Activated naive CD8-positive, alpha-beta T cell (primary cell): Measurements from ENCODE around the gene BUD23.
A peak's percentile ranks its signal among the peaks of the same experiment; 100 is the strongest.
"Not testable (repeated sequence)": the region's sequence is repeated elsewhere in the genome, so short reads cannot be mapped to it uniquely, and the experiment has no call there.

Experiments
- H3K27ac Mint-ChIP-seq: one replicate; pipeline ENCODE4 v1.8.0; 2021; ENCODE audit warnings: mixed read lengths
- H3K27me3 Mint-ChIP-seq: one replicate; pipeline ENCODE4 v1.8.0; 2021; ENCODE audit warnings: mixed read lengths
- H3K36me3 Mint-ChIP-seq: one replicate; pipeline ENCODE4 v1.8.0; 2021; ENCODE audit warnings: mixed read lengths
- H3K4me1 Mint-ChIP-seq: one replicate; pipeline ENCODE4 v1.8.0; 2021; ENCODE audit warnings: low read depth, mixed read lengths
- H3K4me3 Mint-ChIP-seq: one replicate; pipeline ENCODE4 v1.8.0; 2021; ENCODE audit warnings: mild to moderate bottlenecking, mixed read lengths
- H3K9me3 Mint-ChIP-seq: one replicate; pipeline ENCODE4 v1.8.0; 2021; ENCODE audit warnings: low read depth, mixed read lengths

The BUD23 gene

GRCh38 chr7:73702665-73703064 lies 19.3 kb downstream of the BUD23 start:
- no peaks in the 10 kb centered on the region for H3K27me3 Mint-ChIP-seq
- peaks cover 5% of the 10 kb centered on the region for H3K36me3 Mint-ChIP-seq
- no peaks in the 10 kb centered on the region for H3K9me3 Mint-ChIP-seq

GRCh38 chr7:73703225-73703624 lies 19.8 kb downstream of the BUD23 start:
- Mint-ChIP-seq H3K9me3 (no peaks in the 10 kb centered on the region), H3K36me3 (peaks cover 5% of the 10 kb centered on the region), H3K4me3 (no peak overlapping the region), H3K27ac (no peak overlapping the region), H3K27me3 (no peaks in the 10 kb centered on the region), H3K4me1 (peaks cover 11% of the 10 kb centered on the region)

More at GRCh38 chr7:73702665-73703064, 19.3 kb downstream of the BUD23 start:
- H3K4me3 Mint-ChIP-seq: peak overlapping the region; percentile 17
- H3K4me1 Mint-ChIP-seq: peaks cover 11% of the 10 kb centered on the region
- H3K27ac Mint-ChIP-seq: no peak overlapping the region

GRCh38 chr7:73703757-73704639 lies 20.6 kb downstream of the BUD23 start:
- peaks cover 11% of the 10 kb centered on the region for H3K4me1 Mint-ChIP-seq
- no peaks in the 10 kb centered on the region for H3K9me3 Mint-ChIP-seq
- H3K36me3 Mint-ChIP-seq: peaks cover 5% of the 10 kb centered on the region
- H3K27me3 Mint-ChIP-seq: no peaks in the 10 kb centered on the region
- H3K27ac Mint-ChIP-seq: no peak overlapping the region
- no peak overlapping the region for H3K4me3 Mint-ChIP-seq

- Mint-ChIP-seq H3K9me3 (no peaks in the 10 kb centered on the region), H3K27ac (no peak overlapping the region), H3K27me3 (no peaks in the 10 kb centered on the region), H3K36me3 (peaks cover 5% of the 10 kb centered on the region), H3K4me3 (no peak overlapping the region), H3K4me1 (peaks cover 11% of the 10 kb centered on the region)
These were observed 21.5 kb downstream of the BUD23 start for GRCh38 chr7:73704640-73705550.

- H3K4me1 Mint-ChIP-seq: peaks cover 11% of the 10 kb centered on the region
- no peak overlapping the region for H3K27ac Mint-ChIP-seq
- no peaks in the 10 kb centered on the region for H3K9me3 Mint-ChIP-seq
- H3K27me3 Mint-ChIP-seq: no peaks in the 10 kb centered on the region
- H3K4me3 Mint-ChIP-seq: no peak overlapping the region
- H3K36me3 Mint-ChIP-seq: peaks cover 5% of the 10 kb centered on the region
These were observed 22.1 kb downstream of the BUD23 start for GRCh38 chr7:73705551-73705920.

GRCh38 chr7:73706126-73707044 lies 23.0 kb downstream of the BUD23 start:
- Mint-ChIP-seq H3K36me3 (peaks cover 5% of the 10 kb centered on the region), H3K4me3 (no peak overlapping the region)

GRCh38 chr7:73707045-73707631 lies 23.7 kb downstream of the BUD23 start:
- H3K36me3 Mint-ChIP-seq: peaks cover 2% of the 10 kb centered on the region
- H3K9me3 Mint-ChIP-seq: no peaks in the 10 kb centered on the region
- no peak overlapping the region for H3K4me3 Mint-ChIP-seq
- no peak overlapping the region for H3K27ac Mint-ChIP-seq
- no peaks in the 10 kb centered on the region for H3K27me3 Mint-ChIP-seq
- peaks cover 11% of the 10 kb centered on the region for H3K4me1 Mint-ChIP-seq

More at GRCh38 chr7:73706126-73707044, 23.0 kb downstream of the BUD23 start:
- H3K9me3 Mint-ChIP-seq: no peaks in the 10 kb centered on the region
- H3K27ac Mint-ChIP-seq: no peak overlapping the region
- no peaks in the 10 kb centered on the region for H3K27me3 Mint-ChIP-seq
- peaks cover 11% of the 10 kb centered on the region for H3K4me1 Mint-ChIP-seq

- H3K27me3 Mint-ChIP-seq: no peaks in the 10 kb centered on the region
- H3K36me3 Mint-ChIP-seq: no peaks in the 10 kb centered on the region
- peaks cover 10% of the 10 kb centered on the region for H3K4me1 Mint-ChIP-seq
- H3K27ac Mint-ChIP-seq: no peak overlapping the region
- H3K9me3 Mint-ChIP-seq: no peaks in the 10 kb centered on the region
- H3K4me3 Mint-ChIP-seq: no peak overlapping the region
These were observed 25.7 kb downstream of the BUD23 start for GRCh38 chr7:73708961-73709549.

- Mint-ChIP-seq H3K27ac (no peak overlapping the region), H3K4me1 (peaks cover 22% of the 10 kb centered on the region)
These were observed 29.4 kb downstream of the BUD23 start for GRCh38 chr7:73712773-73713172.

GRCh38 chr7:73713319-73713718 lies 29.9 kb downstream of the BUD23 start:
- H3K4me1 Mint-ChIP-seq: peaks cover 27% of the 10 kb centered on the region
- not testable (repeated sequence) for H3K9me3 Mint-ChIP-seq, H3K27me3 Mint-ChIP-seq, H3K36me3 Mint-ChIP-seq, H3K4me3 Mint-ChIP-seq, H3K27ac Mint-ChIP-seq

More at GRCh38 chr7:73712773-73713172, 29.4 kb downstream of the BUD23 start:
- no peaks in the 10 kb centered on the region for H3K9me3 Mint-ChIP-seq
- peaks cover 2% of the 10 kb centered on the region for H3K36me3 Mint-ChIP-seq
- H3K4me3 Mint-ChIP-seq: no peak overlapping the region
- no peaks in the 10 kb centered on the region for H3K27me3 Mint-ChIP-seq

GRCh38 chr7:73715648-73716317 lies 32.4 kb downstream of the BUD23 start:
- Mint-ChIP-seq H3K27me3 (no peaks in the 10 kb centered on the region), H3K9me3 (no peaks in the 10 kb centered on the region), H3K4me1 (peaks cover 32% of the 10 kb centered on the region), H3K36me3 (peaks cover 2% of the 10 kb centered on the region), H3K27ac (no peak overlapping the region), H3K4me3 (peak overlapping the region; percentile 30)

GRCh38 chr7:73716318-73716890 lies 33.0 kb downstream of the BUD23 start:
- Mint-ChIP-seq H3K27ac (no peak overlapping the region), H3K4me1 (peaks cover 32% of the 10 kb centered on the region), H3K4me3 (no peak overlapping the region), H3K36me3 (peaks cover 2% of the 10 kb centered on the region), H3K9me3 (no peaks in the 10 kb centered on the region), H3K27me3 (no peaks in the 10 kb centered on the region)
